AG20443 (cell line): ENCODE measurements around the gene OSBP2.

Experiments used
- DNase-seq: peaks from one replicate; pipeline ENCODE4 v3.0.0; 2012; ENCODE audit warnings: low spot score, mixed read lengths

The OSBP2 gene

GRCh38 chr22:30847583-30847982 is 152.9 kb downstream of the OSBP2 start:
- no peak for DNase-seq

- peak; percentile 1 for DNase-seq
Measured at GRCh38 chr22:30855266-30855665, 160.6 kb downstream of the OSBP2 start.

GRCh38 chr22:30855677-30856518 is 161.2 kb downstream of the OSBP2 start:
- peak; percentile 14 for DNase-seq

- peak; percentile 3 for DNase-seq
Measured at GRCh38 chr22:30856741-30857502, 162.2 kb downstream of the OSBP2 start.

- DNase-seq: peak; percentile 2
Measured at GRCh38 chr22:30857791-30858190, 163.1 kb downstream of the OSBP2 start.

- peak; percentile 4 for DNase-seq
Measured at GRCh38 chr22:30858976-30859713, 164.5 kb downstream of the OSBP2 start.

- peak; percentile 6 for DNase-seq
Measured at GRCh38 chr22:30859714-30860095, 165.0 kb downstream of the OSBP2 start.

GRCh38 chr22:30860176-30861105 is 165.8 kb downstream of the OSBP2 start:
- DNase-seq: peak; percentile 5

GRCh38 chr22:30861131-30861530 is 166.5 kb downstream of the OSBP2 start:
- DNase-seq: peak; percentile 7

GRCh38 chr22:30861688-30862552 is 167.2 kb downstream of the OSBP2 start:
- peak; percentile 6 for DNase-seq

GRCh38 chr22:30863081-30863833 is 168.6 kb downstream of the OSBP2 start:
- peak; percentile 14 for DNase-seq

- peak; percentile 9 for DNase-seq
Measured at GRCh38 chr22:30864441-30865420, 170.1 kb downstream of the OSBP2 start.

- peak; percentile 8 for DNase-seq
Measured at GRCh38 chr22:30865656-30866055, 171.0 kb downstream of the OSBP2 start.

GRCh38 chr22:30866216-30866615 is 171.5 kb downstream of the OSBP2 start:
- DNase-seq: no peak

- peak; percentile 8 for DNase-seq
Measured at GRCh38 chr22:30866811-30867271, 172.2 kb downstream of the OSBP2 start.

GRCh38 chr22:30867746-30868662 is 173.3 kb downstream of the OSBP2 start:
- no peak for DNase-seq
